ENCODE data around the gene CD99L2.
"Not testable (repeated sequence)": the region's sequence is repeated elsewhere in the genome, so short reads cannot be mapped to it uniquely, and the experiment has no call there.

Gene CD99L2

DNA sequence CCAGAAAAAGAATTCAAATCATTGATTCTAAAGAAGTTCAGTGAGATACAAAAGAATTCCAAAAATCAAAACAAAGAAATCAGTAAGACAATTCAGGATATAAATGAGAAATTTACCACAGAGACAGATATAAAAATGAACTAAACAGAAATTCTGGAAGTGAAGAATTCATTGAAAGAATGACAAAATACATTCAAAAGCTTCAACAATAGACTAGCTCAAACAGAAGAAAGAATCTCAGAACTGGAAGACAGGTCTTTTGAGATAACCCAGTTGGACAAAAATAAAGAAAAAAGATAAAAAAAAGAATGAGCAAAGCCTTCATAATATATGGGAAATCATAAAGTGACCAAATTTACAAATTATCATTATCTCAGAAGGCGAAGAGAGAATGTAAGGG lies 41.7 kb downstream of the CD99L2 start:
- no peak for DNase-seq (ENCODE audit: low read depth in 2 of 2)

DNA sequence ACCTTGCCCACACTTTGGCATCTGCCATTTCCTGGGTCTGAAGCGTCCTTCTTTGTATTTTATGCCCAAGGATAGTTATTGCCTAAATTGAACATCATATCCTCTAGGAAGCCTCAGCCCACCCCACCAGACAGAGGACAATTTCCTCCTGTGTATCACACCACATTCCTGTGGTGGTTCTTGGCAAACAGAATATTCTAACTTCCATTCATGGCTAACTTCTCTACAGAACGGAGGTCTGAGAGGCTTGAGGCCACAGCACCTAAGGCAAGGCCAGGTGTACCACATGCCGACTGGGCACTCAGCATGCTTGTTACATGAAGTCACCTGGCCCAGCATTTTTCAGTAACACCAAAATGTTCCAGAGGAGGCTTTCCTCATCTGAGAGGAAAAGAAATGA lies 42.4 kb downstream of the CD99L2 start:
- DNase-seq (ENCODE audit: low read depth in 2 of 2) = no peak

GRCh38 chrX:150854856-150855255 lies 43.6 kb downstream of the CD99L2 start:
- no peak for DNase-seq (ENCODE audit: low read depth in 2 of 2)

DNA sequence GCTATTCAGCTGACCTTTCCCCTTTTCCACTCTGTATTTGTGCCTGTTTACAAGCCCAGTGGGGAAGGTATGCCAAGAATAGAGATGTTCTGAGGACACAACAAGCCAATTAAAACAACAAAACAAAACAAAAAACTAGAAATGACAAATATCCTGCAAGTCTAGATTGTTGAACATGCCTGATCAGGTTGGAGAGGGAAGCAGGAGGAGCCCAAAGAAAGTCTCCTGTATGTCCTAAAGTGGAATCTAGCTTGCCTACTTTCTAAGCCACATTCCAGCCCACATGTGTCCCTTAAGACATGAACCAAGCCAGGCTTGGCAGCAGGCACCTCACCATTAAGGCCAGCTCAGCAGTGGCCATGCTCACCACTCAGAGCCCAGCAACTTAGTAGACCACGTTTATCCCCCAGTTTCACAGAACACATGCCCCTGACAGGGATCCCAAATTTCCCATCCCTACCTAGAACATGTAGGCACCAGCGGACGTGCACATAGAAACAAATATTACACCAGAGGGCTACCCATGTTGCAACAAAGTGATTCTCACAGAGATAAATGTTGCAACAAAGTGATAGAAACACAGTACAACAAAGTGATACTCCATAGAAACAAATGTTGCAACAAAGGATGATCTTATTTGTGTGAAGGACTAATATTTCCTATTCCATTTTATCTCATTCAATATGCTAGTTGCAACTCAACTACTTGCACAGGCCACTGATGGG lies 48.3 kb downstream of the CD99L2 start:
- no peak for DNase-seq (ENCODE audit: low read depth in 2 of 2)

GRCh38 chrX:150849486-150849885 lies 49.0 kb downstream of the CD99L2 start:
- no peak for DNase-seq (ENCODE audit: low read depth in 2 of 2)

DNA sequence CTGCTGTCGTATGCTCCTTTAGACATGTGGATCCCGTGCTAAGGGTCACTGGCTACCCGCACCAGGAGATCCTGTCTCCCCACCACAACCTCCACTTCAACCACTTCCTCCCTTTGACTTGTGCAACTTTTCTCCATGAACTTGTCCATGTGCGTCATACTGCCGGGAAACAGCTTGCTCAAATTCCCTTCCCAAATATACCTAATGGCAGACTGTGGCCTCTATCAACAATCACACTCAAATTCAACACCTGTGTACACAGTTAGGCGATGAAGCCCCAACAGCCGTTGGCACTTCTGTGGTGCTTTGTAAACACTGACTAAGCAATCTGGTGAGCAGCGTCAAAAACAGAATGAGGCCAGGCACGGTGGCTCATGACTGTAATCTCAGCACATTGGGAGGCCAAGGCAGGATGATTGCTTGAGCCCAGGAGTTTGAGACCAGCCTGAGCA lies 49.5 kb downstream of the CD99L2 start:
- no peak for DNase-seq (ENCODE audit: low read depth in 2 of 2)

DNA sequence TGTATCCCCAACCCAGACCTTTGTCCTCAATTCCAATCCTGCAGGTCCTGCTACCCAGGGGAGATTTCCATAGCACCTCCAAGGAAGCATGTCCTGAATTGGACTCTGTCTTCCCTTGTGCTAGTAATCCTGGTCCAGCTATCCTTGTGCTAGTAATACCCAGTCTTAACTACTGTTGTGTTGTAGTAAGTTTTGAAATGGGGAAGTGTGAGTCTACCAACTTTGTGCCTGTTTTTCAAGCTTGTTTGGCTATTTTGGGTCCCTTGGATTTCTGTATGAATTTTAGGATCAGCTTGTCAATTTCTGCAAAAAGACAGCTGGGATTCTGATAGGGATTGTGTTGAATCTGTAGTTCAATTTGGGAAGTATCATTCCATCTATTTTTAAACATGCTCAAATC lies 51.4 kb downstream of the CD99L2 start:
- DNase-seq (ENCODE audit: low read depth in 2 of 2) = no peak

GRCh38 chrX:150846130-150846529 lies 52.3 kb downstream of the CD99L2 start:
- no peak for DNase-seq (ENCODE audit: low read depth in 2 of 2)

GRCh38 chrX:150845091-150845490 lies 53.4 kb downstream of the CD99L2 start:
- no peak for DNase-seq (ENCODE audit: low read depth in 2 of 2)

DNA sequence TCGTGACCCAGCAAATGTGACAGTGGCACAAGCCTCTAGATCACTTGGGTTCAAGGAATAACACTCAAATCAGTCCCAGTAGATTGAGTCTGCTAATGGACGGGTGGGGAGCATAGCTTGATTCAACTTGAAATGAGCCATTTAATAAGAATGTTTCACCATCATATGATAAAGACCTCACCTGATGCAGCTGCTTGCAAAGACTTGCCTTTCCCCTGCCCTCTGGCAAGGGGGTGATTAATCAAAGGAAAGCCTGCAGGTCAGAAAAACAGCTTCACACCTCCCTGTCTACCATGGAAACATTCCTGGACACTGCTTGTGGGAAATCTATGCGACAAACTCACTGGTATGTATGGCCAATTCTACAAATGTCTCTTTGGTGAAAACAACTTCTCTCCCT lies 54.5 kb downstream of the CD99L2 start:
- DNase-seq (ENCODE audit: low read depth in 2 of 2) = no peak

GRCh38 chrX:150842198-150842685 lies 56.2 kb downstream of the CD99L2 start:
- DNase-seq (ENCODE audit: low read depth in 2 of 2) = no peak

- DNase-seq (ENCODE audit: low read depth in 2 of 2) = no peak
Measured at GRCh38 chrX:150841456-150842197, 56.8 kb downstream of the CD99L2 start.

DNA sequence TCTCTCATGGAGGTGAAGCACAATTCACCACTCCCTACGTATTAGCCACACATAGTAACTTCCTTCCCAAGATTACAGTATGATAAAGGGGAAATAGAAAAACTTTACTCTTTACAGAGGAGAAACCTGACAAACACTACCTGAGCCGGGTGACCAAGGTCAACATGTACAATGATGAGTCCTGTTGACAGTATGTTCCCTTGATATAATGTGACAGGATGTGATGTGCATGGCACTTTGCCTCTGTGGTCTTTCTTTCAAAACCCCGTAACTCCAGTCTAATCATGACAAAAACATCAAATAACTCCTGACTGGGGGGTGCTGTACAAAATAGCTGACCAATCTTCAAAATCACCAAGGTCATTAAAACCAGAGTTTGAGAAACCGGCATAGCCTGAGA lies 60.6 kb downstream of the CD99L2 start:
- DNase-seq (ENCODE audit: low read depth in 2 of 2) = no peak

DNA sequence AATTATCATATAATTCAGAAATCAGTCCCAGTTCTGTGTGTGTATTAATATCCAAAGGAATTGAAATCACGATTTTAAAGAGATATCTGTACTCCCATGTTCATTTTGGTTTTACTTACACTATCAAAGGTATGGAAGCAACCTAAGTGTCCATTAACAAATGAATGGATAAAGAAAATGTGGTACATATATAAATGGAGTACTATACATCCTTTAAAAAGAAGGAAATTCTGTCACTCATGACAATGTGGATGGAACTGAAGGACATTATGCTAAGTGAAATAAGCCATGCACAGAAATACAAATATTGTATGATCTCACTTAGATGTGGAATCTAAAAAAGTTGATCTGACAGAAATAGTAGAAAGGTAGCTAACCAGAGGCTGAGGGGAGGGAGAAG lies 63.8 kb downstream of the CD99L2 start:
- no peak for DNase-seq (ENCODE audit: low read depth in 2 of 2)

GRCh38 chrX:150833454-150834056 lies 64.9 kb downstream of the CD99L2 start:
- no peak for DNase-seq (ENCODE audit: low read depth in 2 of 2)

DNA sequence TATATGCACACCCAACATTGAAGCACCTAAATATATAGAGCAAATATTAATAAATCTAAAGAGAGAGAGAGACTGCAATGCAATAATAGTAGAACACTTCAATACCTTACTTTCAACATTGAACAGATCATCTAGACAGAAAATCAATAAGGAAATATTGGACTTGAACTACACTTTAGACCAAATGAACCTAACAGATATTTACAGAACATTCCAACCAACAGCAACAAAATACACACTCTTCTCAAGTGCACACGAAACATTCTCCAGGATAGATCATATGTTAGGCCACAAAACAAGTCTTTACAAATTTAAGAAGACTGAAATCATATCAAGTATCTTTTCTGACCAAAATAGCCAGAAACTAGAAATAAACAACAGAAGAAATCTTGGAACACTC lies 66.6 kb downstream of the CD99L2 start:
- DNase-seq (ENCODE audit: low read depth in 2 of 2) = no peak

DNA sequence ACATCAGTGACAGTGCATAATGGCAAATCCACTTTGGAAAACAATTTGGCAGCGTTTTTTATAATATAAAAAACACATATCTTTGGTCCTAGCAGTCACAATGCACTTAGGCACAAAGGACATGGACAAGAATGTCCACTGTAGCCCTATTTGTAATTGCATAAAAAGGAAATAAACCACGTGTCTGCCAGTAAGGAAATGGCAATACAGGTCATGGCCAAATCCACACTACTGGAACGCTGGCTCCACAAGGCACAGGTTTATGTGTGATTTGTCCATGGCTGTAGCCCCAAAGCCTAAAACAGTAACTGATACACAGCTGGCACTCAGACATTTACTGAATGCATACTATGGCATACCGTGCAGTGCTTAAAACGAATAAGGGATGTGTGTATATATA lies 69.7 kb downstream of the CD99L2 start:
- DNase-seq (ENCODE audit: low read depth in 2 of 2) = no peak

DNA sequence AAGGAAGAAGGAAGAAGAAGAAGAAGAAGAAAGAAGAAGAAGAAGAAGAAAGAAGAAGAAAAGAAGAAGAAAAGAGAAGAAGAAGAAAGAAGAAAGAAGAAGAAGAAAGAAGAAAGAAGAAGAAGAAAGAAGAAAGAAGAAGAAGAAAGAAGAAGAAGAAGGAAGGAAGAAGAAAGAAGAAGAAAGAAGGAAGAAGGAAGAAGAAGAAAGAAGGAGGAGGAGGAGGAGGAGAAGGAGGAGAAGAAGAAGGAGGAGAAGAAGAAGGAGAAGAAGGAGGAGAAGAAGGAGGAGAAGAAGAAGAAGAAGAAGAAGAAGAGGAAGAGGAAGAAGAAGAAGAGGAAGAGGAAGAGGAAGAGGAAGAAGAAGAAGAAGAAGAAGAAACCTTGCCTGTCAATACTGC lies 74.1 kb downstream of the CD99L2 start:
- DNase-seq (ENCODE audit: low read depth in 2 of 2) = not testable (repeated sequence)

DNA sequence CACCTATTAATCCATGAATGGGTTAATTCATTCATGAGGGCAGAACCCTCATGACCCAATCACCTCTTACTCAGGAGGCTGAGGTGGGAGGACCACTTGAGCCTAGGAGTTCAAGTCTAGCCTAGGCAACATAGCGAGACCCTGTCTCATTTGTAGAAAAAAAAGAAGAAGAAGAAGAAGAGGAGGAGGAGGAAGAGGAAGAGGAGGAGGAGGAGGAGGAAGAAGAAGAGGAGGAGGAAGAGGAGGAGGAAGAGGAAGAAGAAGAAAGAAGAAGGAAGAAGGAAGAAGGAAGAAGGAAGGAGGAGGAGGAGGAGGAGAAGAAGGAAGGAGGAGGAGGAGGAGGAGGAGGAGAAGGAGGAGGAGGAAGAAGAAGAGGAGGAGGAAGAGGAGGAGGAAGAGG lies 74.6 kb downstream of the CD99L2 start:
- not testable (repeated sequence) for DNase-seq (ENCODE audit: low read depth in 2 of 2)

- DNase-seq (ENCODE audit: low read depth in 2 of 2) = no peak
Measured at GRCh38 chrX:150821971-150822370, 76.5 kb downstream of the CD99L2 start.

- no peak for DNase-seq (ENCODE audit: low read depth in 2 of 2)
Measured at GRCh38 chrX:150813922-150814321, 84.5 kb downstream of the CD99L2 start.

DNA sequence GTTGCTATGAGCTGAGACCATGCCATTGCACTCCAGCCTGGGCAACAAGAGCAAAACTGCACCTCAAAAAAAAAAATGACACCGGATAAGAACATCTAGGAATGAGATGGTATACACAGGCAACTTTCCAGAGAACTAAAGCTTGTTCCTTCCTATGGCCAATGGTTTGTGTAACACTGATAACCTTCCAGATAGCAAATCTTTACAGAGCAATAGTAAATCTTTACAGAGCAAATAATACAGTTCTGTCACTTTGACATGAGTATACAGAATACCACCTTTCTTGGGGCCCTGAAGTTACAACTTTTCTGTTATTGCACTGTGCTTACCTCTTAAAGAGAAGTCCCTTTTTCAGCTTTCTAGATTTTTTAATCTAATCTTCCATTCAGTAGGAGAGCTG lies 91.6 kb downstream of the CD99L2 start:
- no peak for DNase-seq (ENCODE audit: low read depth in 2 of 2)

GRCh38 chrX:150805736-150806135 lies 92.7 kb downstream of the CD99L2 start:
- DNase-seq (ENCODE audit: low read depth in 2 of 2) = no peak
